A673 (cell line): ENCODE results near the gene HRH1. TPM values are rescaled to one million over a fixed set of nuclear protein-coding genes. Genes with fewer than 3 reads are reported as not detected.
A peak's percentile ranks its signal among the peaks of the same experiment; 100 is the strongest.

Experiments
- BruUV-seq: library from RNA; stranded (reverse); fragments of 400-500 nt; replicated peaks from 2 replicates; lab custom pipeline; 2021; lab: Mats Ljungman, UMichigan
- CTCF ChIA-PET: fragments of 300-600 bp; sonication (Branson Sonifier 250); formaldehyde crosslinking; loops from one replicate; lab custom pipeline; 2022; ENCODE audit warnings: antibody characterized with exemption; lab: Charles Lee
- POLR2A ChIA-PET: fragments of 300-600 bp; sonication (Branson Sonifier 250); formaldehyde crosslinking; loops from one replicate; lab custom pipeline; 2022; ENCODE audit warnings: antibody characterized with exemption; ENCODE audit not compliant: low non-redundant PET; lab: Charles Lee
- DNase-seq: peaks from one replicate; pipeline ENCODE4 v3.0.0-alpha.2; 2015; ENCODE audit warnings: low spot score
- H3K27ac ChIP-seq: fragments of 200-600 bp; sonication (generic); 2 replicates; pipeline ENCODE4 v1.5.1; 2016; ENCODE audit warnings: mixed run types, low read depth, mild to moderate bottlenecking, mixed read lengths, antibody characterized with exemption, low read length; ENCODE audit not compliant: poor library complexity, severe bottlenecking
- H3K27me3 ChIP-seq: fragments of 200-600 bp; sonication (generic); replicated peaks from 2 replicates; pipeline ENCODE4 v1.6.1; 2017; ENCODE audit warnings: mixed run types, low read depth, mild to moderate bottlenecking, mixed read lengths, antibody characterized with exemption, low read length; ENCODE audit not compliant: insufficient read depth, poor library complexity
- H3K36me3 ChIP-seq: fragments of 200-600 bp; sonication (generic); 2 replicates; pipeline ENCODE4 v1.6.1; 2016; ENCODE audit warnings: mixed run types, mild to moderate bottlenecking, mixed read lengths, antibody characterized with exemption, low read length; ENCODE audit not compliant: insufficient read depth, poor library complexity, severe bottlenecking
- H3K4me1 ChIP-seq: fragments of 200-600 bp; sonication (generic); 2 replicates; pipeline ENCODE4 v1.6.1; 2017; ENCODE audit warnings: mixed run types, mild to moderate bottlenecking, mixed read lengths, antibody characterized with exemption, low read length; ENCODE audit not compliant: insufficient read depth, poor library complexity, severe bottlenecking
- H3K4me3 ChIP-seq: fragments of 200-600 bp; sonication (generic); 2 replicates; pipeline ENCODE4 v1.5.1; 2016; ENCODE audit warnings: low read depth, mixed run types, mild to moderate bottlenecking, mixed read lengths, low read length; ENCODE audit not compliant: poor library complexity, severe bottlenecking
- H3K9me3 ChIP-seq: fragments of 200-600 bp; sonication (generic); 2 replicates; pipeline ENCODE4 v1.6.1; 2016; ENCODE audit warnings: mixed run types, low read depth, mild to moderate bottlenecking, mixed read lengths, antibody characterized with exemption, low read length; ENCODE audit not compliant: poor library complexity, severe bottlenecking
- CTCF ChIP-seq: fragments of 300-800, 200-600 bp; sonication (generic); conservative IDR thresholded peaks from 2 replicates; pipeline ENCODE4 v1.5.1; 2017; ENCODE audit warnings: low read depth, mild to moderate bottlenecking, antibody characterized with exemption, low read length, moderate library complexity, mixed read lengths
- EZH2 ChIP-seq: fragments of 200-600 bp; sonication (generic); IDR thresholded peaks from 2 replicates; pipeline ENCODE4 v1.6.1; 2017; ENCODE audit warnings: borderline replicate concordance, low read depth, mild to moderate bottlenecking, mixed read lengths, antibody characterized with exemption, low read length; ENCODE audit not compliant: poor library complexity, severe bottlenecking
- intact Hi-C: fragments of 100-400 bp; cut with micrococcal nuclease; formaldehyde crosslinking; loops from one replicate; pipeline ENCODE4 v1.10.0; 2022; ENCODE audit not compliant: unreplicated experiment
- total RNA-seq: library from RNA; stranded (reverse); gene quantifications from 2 replicates; pipeline ENCODE4 v1.2.3, GENCODE V29; 2021

Gene HRH1
- total RNA-seq, 1 experiment from 2014 or later = 0.92 TPM

GRCh38 chr3:11282250-11283138 lies 128.2 kb downstream of the HRH1 start:
- Histone ChIP-seq H3K36me3 (no peaks in the 10 kb centered on the region), H3K4me1 (peaks cover 50% of the 10 kb centered on the region), H3K9me3 (no peaks in the 10 kb centered on the region), H3K4me3 (no peak overlapping the region), H3K27ac (peak overlapping the region; percentile 93), H3K27me3 (no peaks in the 10 kb centered on the region)
- DNase-seq = peak; percentile 87
- intact Hi-C loops = no loop called here
- TF ChIP-seq EZH2 (no peak), CTCF (no peak)
- BruUV-seq = no TSS peak
- ChIA-PET CTCF (interaction anchor here (0.7 kb wide), 1 partner anchor 10 kb away, joined by 3 read pairs; the partner anchor contains the start of gene ATG7), POLR2A (interaction anchor here (0.8 kb wide), 1 partner anchor 11 kb away, joined by 4 read pairs; the partner anchor contains the start of gene ATG7)

GRCh38 chr3:11283139-11283475 lies 128.8 kb downstream of the HRH1 start:
- Histone ChIP-seq H3K4me1 (peaks cover 56% of the 10 kb centered on the region), H3K36me3 (no peaks in the 10 kb centered on the region), H3K4me3 (no peak overlapping the region), H3K27ac (peak overlapping the region; percentile 93), H3K27me3 (no peaks in the 10 kb centered on the region), H3K9me3 (no peaks in the 10 kb centered on the region)
- ChIA-PET POLR2A (no interaction called here), CTCF (interaction anchor here (0.7 kb wide), 1 partner anchor 11 kb away, joined by 3 read pairs; the partner anchor contains the start of gene ATG7)
- DNase-seq = no peak
- TF ChIP-seq CTCF = no peak
- intact Hi-C loops = no loop called here
- BruUV-seq = no TSS peak

DNA sequence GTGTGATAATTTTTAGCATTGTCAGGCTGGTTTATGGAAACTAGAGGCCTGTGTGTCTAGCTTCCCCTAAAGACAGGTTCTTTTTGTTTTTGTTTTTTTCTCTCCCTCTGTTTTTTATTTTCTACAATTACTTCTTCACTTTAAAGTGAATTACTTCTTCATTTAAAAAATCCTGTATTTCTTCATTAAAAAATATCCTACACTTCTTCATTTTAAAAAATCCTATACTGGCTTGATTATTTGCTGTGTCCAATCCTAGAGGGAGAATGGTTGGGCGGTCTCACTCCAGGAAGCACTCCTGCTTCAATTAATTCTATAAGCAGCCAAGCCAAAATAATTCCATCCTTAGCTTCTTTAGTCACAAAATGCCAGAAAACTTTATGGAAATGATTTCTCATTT lies 129.7 kb downstream of the HRH1 start:
- Histone ChIP-seq H3K4me1 (peaks cover 65% of the 10 kb centered on the region), H3K36me3 (no peaks in the 10 kb centered on the region), H3K27ac (peak overlapping the region; percentile 93), H3K27me3 (no peaks in the 10 kb centered on the region), H3K9me3 (no peaks in the 10 kb centered on the region), H3K4me3 (no peak overlapping the region)
- BruUV-seq = no TSS peak
- no peak for DNase-seq
- intact Hi-C loops = no loop called here
- POLR2A ChIA-PET = no interaction called here
- no peak for TF ChIP-seq CTCF
- TF ChIP-seq EZH2 = no peak
- CTCF ChIA-PET = no interaction called here
